Measurements from ENCODE around the gene TMEM120B. TPM values are rescaled to one million over a fixed set of nuclear protein-coding genes. Genes with fewer than 3 reads are reported as not detected.
A peak's percentile ranks its signal among the peaks of the same experiment; 100 is the strongest.

TMEM120B gene
- total and polyA plus RNA-seq, 2 of the 13 experiments (the other 11 are each of a cell fraction or from before 2014, with no cell fraction given): 7.1 to 12.9 TPM

GRCh38 chr12:121795034-121795968 is 82.7 kb downstream of the TMEM120B start (continued):
- no peak for TF ChIP-seq REXO4 (CRISPR knock-in tag; IDR thresholded peaks at IDR 0.05; ENCODE audit: borderline replicate concordance)
- TF ChIP-seq ZFY (CRISPR knock-in tag; IDR thresholded peaks at IDR 0.05): no peak
- TF ChIP-seq ZNF12 (CRISPR knock-in tag; IDR thresholded peaks at IDR 0.05): no peak
- no peak for TF ChIP-seq ZFYVE20 (CRISPR knock-in tag; IDR thresholded peaks at IDR 0.05; ENCODE audit: borderline replicate concordance, low read depth)
- TF ChIP-seq JUND (CRISPR knock-in tag; IDR thresholded peaks at IDR 0.05): no peak
- no peak for TF ChIP-seq ASH2L (IDR thresholded peaks at IDR 0.05; ENCODE audit: insufficient read length, low read depth, low read length)
- TF ChIP-seq ZBTB14 (CRISPR knock-in tag; IDR thresholded peaks at IDR 0.05): no peak
- no peak for TF ChIP-seq ZNF768 (CRISPR knock-in tag; IDR thresholded peaks at IDR 0.05)
- TF ChIP-seq ZNF878 (CRISPR knock-in tag; IDR thresholded peaks at IDR 0.05): no peak
- TF ChIP-seq NBN (conservative IDR thresholded peaks at IDR 0.05): no peak
- no peak for TF ChIP-seq TRIM24 (CRISPR knock-in tag; IDR thresholded peaks at IDR 0.05)
- TF ChIP-seq ARHGAP35 (CRISPR knock-in tag; IDR thresholded peaks at IDR 0.05; ENCODE audit: borderline replicate concordance): no peak
- no peak for TF ChIP-seq JDP2 (CRISPR knock-in tag; IDR thresholded peaks at IDR 0.05; ENCODE audit: borderline replicate concordance)
- TF ChIP-seq ZSCAN25 (CRISPR knock-in tag; IDR thresholded peaks at IDR 0.05): no peak; the same call in 1 of the 2 replicates
- no peak for TF ChIP-seq ZNF552 (CRISPR knock-in tag; IDR thresholded peaks at IDR 0.05; ENCODE audit: borderline replicate concordance)
- TF ChIP-seq CHD2 (IDR thresholded peaks at IDR 0.05; ENCODE audit: low read depth, low read length): no peak
- no peak for TF ChIP-seq ZNF570 (CRISPR knock-in tag; IDR thresholded peaks at IDR 0.05; ENCODE audit: borderline replicate concordance)
- peak; percentile 35; the same call in 1 of the 2 replicates for TF ChIP-seq HDAC1 (CRISPR knock-in tag; IDR thresholded peaks at IDR 0.05)
- TF ChIP-seq FOXC1 (CRISPR knock-in tag; IDR thresholded peaks at IDR 0.05; ENCODE audit: borderline replicate concordance): no peak
- TF ChIP-seq CERS6 (CRISPR knock-in tag; IDR thresholded peaks at IDR 0.05): no peak
- no peak for TF ChIP-seq AKAP8 (CRISPR knock-in tag; IDR thresholded peaks at IDR 0.05)
- no peak for TF ChIP-seq SNAPC2 (CRISPR knock-in tag; IDR thresholded peaks at IDR 0.05)
- TF ChIP-seq ZNF672 (CRISPR knock-in tag; IDR thresholded peaks at IDR 0.05): no peak
- TF ChIP-seq FOXJ3 (CRISPR knock-in tag; IDR thresholded peaks at IDR 0.05; ENCODE audit: borderline replicate concordance): no peak
- no peak for TF ChIP-seq ZNF513 (CRISPR knock-in tag; conservative IDR thresholded peaks at IDR 0.05)
- no peak for TF ChIP-seq ZNF180 (CRISPR knock-in tag; IDR thresholded peaks at IDR 0.05; ENCODE audit: borderline replicate concordance, low read depth)
